Measurements from ENCODE around the gene HMCN1. TPM values are rescaled to one million over a fixed set of nuclear protein-coding genes. Genes with fewer than 3 reads are reported as not detected.

HMCN1 gene
- total RNA-seq, 1 experiment from 2014 or later: 0.23 TPM

DNA sequence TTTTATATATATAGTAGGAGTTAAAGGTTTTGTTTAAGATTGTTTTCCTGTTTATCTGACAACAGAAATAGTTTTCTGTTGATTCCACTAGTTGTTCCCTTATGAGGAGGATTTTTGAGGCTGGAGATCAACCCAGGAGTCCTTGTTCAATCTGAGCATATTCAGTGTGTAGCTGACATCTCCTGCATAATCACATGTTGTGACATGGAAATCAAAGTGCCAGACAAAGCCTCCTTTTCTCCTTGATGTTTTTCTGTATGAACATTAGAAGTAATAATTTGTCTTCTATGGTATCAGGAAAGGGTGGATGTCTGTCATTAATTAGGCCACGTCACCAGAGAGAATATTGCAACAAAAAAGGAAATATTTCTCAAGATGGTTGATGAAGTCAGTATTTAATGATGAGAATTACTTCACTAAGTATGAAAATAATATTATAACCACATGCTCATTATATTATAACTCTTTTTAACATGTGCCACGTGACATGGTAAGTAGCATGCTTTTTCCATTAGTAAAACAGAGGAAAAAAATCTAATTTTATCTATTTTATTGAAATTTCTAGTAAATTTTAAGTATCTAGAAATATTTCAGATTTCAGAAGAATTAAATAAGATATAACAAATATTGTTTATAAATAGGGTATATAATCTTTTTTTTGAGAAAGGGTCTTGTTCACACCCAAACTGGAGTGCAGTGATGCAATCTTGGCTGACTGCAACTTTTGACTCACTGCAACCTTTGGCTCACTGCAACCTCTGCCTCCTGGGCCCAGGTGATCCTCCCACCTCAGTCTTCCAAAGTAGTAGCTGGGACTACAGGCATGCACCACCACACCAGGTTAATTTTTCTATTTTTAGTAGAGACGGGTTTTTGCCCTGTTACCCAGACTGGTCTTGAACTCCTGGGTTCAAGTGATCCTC is 223.5 kb downstream of the HMCN1 start:
- Histone ChIP-seq H3K36me3 (ENCODE audit: control insufficient read depth, insufficient read depth, low read length) (no peaks in the 10 kb centered on the region), H3K27me3 (ENCODE audit: control insufficient read depth, insufficient read depth, low read length) (no peaks in the 10 kb centered on the region), H3K9me3 (ENCODE audit: control insufficient read depth, insufficient read depth, low read depth, low read length) (no peaks in the 10 kb centered on the region), H3K4me3 (ENCODE audit: low read depth in 2 of 2, low read length in 2 of 2) (no peak overlapping the region), H3K4me1 (ENCODE audit: control insufficient read depth, insufficient read depth, low read length) (no peaks in the 10 kb centered on the region), H3K27ac (ENCODE audit: low read length) (no peak overlapping the region)
- in situ Hi-C loops (cut with HindIII; ENCODE audit: low pct_unique_long_range_greater_than_20kb, low sequenced_read_pairs): no loop called here
- intact Hi-C loops (cut with micrococcal nuclease; ENCODE audit: unreplicated experiment): no loop called here
- ChIA-PET POLR2A (no interaction called here), CTCF (no interaction called here)
- no peak for ATAC-seq
- BruUV-seq (replicated peaks): no TSS peak
- DNase-seq (ENCODE audit: low read depth, low spot score): no peak
- TF ChIP-seq CTCF (IDR thresholded peaks at IDR 0.05) (no peak), REST (IDR thresholded peaks at IDR 0.05; ENCODE audit: insufficient read depth in 1 of 2, low read depth in 2 of 2, low read length in 1 of 2) (no peak), SIN3A (IDR thresholded peaks at IDR 0.05; ENCODE audit: borderline replicate concordance, insufficient read depth, low read depth, low read length) (no peak), TCF7L2 (IDR thresholded peaks at IDR 0.05; ENCODE audit: low read depth, low read length) (no peak), POLR2AphosphoS5 (IDR thresholded peaks at IDR 0.05; ENCODE audit: low read depth, low read length) (no peak)

- in situ Hi-C loops (cut with HindIII; ENCODE audit: low pct_unique_long_range_greater_than_20kb, low sequenced_read_pairs): no loop called here
Observed at GRCh38 chr1:185960422-185961321, 226.5 kb downstream of the HMCN1 start.

More at GRCh38 chr1:185960422-185961321, 226.5 kb downstream of the HMCN1 start:
- CTCF ChIA-PET: no interaction called here
- intact Hi-C loops (cut with micrococcal nuclease; ENCODE audit: unreplicated experiment): no loop called here
- Histone ChIP-seq H3K4me1 (ENCODE audit: control insufficient read depth, insufficient read depth, low read length) (no peaks in the 10 kb centered on the region), H3K9me3 (ENCODE audit: control insufficient read depth, insufficient read depth, low read depth, low read length) (no peaks in the 10 kb centered on the region), H3K36me3 (ENCODE audit: control insufficient read depth, insufficient read depth, low read length) (no peaks in the 10 kb centered on the region), H3K4me3 (ENCODE audit: low read depth in 2 of 2, low read length in 2 of 2) (no peak overlapping the region), H3K27me3 (ENCODE audit: control insufficient read depth, insufficient read depth, low read length) (no peaks in the 10 kb centered on the region), H3K27ac (ENCODE audit: low read length) (no peak overlapping the region)
- DNase-seq (ENCODE audit: low read depth, low spot score) (no peak), ATAC-seq (no peak)
- no TSS peak for BruUV-seq (replicated peaks)
- POLR2A ChIA-PET: no interaction called here
- no peak for TF ChIP-seq CTCF (IDR thresholded peaks at IDR 0.05)
- no peak for TF ChIP-seq SIN3A (IDR thresholded peaks at IDR 0.05; ENCODE audit: borderline replicate concordance, insufficient read depth, low read depth, low read length)
- TF ChIP-seq POLR2AphosphoS5 (IDR thresholded peaks at IDR 0.05; ENCODE audit: low read depth, low read length): no peak
- TF ChIP-seq REST (IDR thresholded peaks at IDR 0.05; ENCODE audit: insufficient read depth in 1 of 2, low read depth in 2 of 2, low read length in 1 of 2): no peak
- no peak for TF ChIP-seq TCF7L2 (IDR thresholded peaks at IDR 0.05; ENCODE audit: low read depth, low read length)

Data from Panc1 (cell line).